ENCODE data around the gene MX2.

The MX2 gene

DNA sequence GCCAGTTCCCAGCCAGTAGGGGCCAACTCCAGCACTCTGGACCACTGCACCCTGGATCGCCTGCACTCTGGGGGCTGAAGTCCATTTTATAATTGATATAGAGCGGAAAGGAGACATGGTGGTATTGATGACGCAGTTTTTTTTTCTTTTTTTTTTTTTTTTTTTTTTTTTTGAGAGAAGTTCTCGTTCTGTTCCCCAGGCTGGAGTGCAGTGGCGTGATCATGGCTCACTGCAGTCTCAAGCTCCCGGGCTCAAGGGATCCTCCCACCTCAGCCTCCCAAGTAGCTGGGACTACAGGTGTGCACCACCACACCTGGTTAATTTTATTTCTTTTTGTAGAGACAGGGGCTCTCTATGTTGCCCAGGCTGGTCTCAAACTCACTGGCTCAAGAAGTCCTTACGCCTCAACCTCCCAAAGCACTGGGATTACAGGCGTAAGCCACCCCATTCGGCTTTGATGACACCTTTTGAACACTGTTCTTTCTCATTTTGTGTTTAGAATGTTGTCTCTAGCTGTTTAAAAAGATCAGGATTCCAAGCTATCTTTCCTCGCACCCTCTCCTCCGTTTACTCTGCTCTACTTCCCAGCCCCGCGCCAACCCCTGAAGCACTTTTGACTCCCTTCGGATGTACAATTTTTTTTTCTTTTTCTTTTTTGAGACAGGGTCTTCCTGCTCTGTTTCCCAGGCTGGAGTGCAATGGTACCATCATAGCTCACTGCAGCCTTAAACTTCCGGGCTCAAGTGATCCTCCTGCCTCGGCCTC lies 960 bp downstream of the MX2 start:
- no peak for FAIRE-seq

DNA sequence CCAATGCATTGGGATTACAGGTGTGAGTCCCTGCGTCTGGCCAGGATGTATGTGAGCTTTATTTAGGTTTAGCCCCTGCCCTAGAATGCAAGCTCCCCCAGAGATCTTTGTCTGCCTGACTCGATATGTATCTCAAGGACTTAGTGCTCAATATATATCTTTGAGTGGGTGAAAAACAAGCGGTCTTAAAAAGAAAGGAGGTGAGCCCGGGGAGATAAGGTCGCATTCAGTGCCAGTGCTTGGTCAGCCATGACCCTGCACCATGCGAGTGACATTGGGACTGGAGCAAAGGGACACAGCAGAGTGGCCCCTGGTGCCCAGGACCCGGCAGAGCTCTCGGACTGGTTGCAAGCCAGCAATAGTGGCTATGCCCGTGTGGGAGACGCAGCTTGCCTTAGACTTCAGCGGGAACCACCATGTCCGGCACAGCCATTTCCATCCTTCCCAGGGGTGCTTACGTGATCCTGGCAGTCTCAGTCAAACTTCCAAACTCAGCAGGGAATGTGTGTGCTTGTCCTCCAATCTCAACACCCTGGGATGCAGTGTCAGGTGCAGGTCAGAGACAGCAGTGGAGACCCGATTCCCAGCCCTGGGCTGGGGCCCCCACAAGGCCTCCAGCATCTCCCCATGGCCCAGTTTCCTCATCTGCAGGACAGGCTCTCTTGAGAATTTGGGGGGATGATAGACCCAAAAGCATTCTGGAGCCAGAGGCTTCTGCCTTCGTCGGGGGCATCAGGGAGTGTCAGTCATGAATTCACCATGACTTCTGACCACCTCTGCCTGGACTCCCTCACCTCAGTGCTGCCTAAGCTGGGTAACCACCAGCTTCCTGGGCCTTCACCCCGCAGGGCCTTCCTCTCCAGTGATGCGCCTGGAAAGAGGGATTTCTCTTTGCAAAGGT lies 1.8 kb downstream of the MX2 start:
- DNase-seq (ENCODE audit: insufficient read length, low spot score) (no peak), FAIRE-seq (no peak)

More for the DNA sequence above, 960 bp downstream of the MX2 start:
- no peak for DNase-seq (ENCODE audit: insufficient read length, low spot score)

DNA sequence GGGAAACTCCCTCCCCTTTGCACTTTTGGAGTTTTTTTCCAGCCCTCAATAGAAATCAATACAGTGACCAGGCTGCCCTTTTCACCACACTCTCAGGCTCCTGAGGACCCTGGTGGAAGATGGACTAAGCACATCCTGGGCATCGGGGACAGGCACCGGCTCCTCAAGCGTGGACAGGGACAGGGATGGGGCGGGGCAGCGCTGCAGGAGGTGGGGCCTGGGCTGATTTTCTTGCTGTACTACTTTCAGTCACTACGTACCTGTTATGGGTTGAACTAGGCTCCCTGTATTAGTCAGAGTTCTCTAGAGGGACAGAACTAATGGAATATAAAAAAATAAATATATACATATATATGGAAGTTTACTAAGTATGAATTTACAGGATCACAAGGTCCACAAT lies 2.5 kb downstream of the MX2 start:
- no peak for DNase-seq (ENCODE audit: insufficient read length, low spot score)
- no peak for FAIRE-seq

DNA sequence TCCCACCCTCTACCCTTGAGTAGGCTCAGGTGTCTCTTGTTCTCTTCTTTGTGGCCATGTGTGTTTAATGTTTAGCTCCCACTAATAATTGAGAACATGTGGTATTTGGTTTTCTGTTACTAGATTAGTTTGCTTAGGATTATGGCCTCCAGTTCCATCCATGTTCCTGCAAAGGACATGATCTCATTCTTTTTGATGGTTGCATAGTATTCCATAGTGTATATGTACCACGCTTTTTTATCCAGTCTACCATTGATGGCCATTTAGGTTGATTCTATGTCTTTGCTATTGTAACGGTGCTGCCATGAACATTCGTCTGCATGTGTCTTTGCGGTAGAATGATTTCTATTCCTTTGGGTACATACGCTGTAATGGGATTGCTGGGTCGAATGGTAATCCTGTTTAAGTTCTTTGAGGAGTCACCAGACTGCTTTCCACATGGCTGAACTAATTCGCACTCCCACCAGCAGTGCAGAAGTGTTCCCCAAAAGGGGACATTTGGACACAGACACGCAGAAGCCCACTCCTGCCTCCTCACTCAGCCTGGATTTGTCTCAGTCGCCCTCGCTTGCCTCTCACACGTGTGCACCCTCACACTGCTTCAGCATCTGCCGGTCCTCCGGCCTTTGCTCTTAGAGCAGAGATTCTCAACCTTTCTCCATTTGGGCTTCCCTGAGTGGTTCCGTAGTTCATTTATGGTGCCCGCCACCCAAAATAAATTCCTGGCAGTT lies 3.7 kb downstream of the MX2 start:
- DNase-seq (ENCODE audit: insufficient read length, low spot score) (no peak), FAIRE-seq (no peak)

DNA sequence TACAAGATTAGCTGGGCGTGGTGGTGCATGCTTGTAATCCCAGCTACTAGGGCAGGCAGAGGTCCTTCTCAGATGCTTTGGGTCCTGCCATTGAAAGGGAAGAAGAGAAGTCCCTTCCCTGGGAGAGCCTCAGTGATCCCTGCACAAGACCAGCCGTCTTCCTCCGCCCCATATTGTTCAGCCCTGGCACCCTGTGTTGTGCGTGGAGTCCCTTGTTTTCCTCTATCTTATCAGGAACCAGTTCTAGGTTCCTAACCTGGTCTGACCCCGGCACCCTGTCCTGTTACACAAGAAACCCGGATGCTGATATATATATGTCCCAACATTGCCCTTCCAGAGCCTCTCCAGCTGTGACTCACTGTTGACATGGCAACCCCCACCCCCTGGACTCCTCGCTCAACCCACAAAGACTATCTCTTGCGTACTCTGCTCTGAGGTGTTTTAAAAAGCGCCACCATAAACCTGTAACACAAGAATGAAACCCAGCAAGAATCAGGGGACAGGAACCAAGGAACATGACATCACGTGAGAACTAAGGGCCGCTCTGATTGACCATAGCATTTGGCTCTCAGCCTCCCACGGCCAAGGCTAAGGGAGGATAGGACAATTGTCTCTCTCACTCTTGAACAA lies 4.8 kb downstream of the MX2 start:
- FAIRE-seq (no peak), DNase-seq (ENCODE audit: insufficient read length, low spot score) (peak; percentile 69)

DNA sequence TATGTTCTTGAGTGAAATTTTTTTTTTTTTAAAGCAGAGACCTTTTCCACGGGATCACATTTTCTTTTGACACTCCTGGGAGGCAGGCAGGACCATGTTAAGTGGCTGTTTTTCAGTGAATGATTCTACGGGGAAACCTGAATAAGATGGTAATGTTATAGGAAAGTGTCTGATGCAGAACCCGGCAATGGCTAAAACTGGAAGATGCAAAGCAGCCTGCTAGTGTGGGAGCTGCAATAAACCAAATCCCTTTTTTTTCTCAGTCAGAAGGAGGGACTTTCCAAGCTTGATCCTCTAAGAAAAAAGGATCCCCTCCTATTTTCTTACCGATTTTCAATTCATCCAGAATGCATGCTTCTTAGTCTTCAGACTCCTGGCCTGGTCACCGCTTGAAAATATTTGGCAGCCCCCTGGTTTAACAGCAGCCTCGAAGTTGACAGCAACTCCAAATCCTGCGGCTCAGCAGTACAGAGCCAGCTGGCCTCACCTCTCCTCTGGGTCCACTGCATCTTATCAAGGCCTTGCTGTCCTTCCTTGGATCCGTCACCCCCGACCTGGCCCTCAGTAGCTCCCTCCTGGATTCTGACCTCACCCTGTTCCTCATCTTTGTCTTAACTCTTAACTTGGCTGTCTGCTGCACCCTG lies 5.6 kb downstream of the MX2 start:
- DNase-seq (ENCODE audit: insufficient read length, low spot score): no peak
- no peak for FAIRE-seq

DNA sequence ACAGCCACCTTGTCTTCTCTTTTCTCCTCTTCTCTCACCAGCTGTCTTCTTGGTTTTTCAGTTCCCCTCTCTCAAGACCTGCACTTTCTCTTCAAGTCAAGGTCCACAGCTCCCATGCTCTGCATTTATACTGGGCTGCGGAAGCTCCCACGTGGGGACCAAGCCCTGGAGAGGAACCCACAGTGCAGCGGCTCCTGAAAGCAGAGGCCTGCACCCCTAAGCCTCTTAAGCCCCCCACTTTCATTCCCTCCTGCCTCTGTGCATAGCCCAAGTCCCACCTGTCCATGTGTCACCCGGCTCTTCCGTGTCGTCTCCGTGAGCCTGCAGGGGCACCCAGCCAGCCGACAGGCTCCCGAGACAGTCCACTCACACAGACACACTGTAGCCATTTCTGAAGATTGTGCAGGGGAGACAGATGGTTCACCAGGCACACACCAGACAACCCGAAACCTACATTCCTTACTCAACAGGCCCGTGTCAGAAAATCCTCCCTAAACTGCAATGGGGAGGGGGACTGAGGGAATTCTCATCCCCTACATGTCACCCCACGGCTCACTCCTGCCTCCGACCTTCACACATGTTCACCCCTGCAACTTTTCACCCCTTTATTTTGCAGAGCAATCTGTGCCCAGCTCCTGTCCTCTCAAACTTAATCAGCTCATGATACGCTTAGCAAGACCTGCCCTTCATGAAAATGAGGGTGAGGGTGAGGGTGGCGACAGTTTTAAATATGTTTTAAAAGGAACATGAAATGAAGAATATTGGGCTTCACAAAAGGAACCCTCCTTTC lies 6.3 kb downstream of the MX2 start:
- DNase-seq (ENCODE audit: insufficient read length, low spot score): no peak
- no peak for FAIRE-seq

DNA sequence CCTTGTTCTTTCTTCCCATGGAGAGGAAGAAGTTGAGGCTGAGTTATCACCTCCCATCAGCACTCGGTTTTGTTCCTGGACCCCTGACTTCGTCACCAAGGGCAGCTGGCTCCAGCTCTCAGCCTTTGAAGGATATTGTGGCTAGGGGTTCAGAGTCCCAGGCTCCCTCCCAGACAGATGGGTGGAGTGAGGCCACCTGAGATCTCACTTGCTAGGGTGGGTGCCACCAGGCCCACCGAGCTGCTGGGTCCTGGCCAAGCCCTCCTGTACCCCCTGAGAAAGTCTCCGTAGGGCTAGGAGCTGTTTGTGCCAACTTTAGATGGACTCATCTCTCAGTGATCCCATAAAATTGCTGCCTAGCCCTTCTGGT lies 6.9 kb downstream of the MX2 start:
- no peak for DNase-seq (ENCODE audit: insufficient read length, low spot score)
- FAIRE-seq: no peak

DNA sequence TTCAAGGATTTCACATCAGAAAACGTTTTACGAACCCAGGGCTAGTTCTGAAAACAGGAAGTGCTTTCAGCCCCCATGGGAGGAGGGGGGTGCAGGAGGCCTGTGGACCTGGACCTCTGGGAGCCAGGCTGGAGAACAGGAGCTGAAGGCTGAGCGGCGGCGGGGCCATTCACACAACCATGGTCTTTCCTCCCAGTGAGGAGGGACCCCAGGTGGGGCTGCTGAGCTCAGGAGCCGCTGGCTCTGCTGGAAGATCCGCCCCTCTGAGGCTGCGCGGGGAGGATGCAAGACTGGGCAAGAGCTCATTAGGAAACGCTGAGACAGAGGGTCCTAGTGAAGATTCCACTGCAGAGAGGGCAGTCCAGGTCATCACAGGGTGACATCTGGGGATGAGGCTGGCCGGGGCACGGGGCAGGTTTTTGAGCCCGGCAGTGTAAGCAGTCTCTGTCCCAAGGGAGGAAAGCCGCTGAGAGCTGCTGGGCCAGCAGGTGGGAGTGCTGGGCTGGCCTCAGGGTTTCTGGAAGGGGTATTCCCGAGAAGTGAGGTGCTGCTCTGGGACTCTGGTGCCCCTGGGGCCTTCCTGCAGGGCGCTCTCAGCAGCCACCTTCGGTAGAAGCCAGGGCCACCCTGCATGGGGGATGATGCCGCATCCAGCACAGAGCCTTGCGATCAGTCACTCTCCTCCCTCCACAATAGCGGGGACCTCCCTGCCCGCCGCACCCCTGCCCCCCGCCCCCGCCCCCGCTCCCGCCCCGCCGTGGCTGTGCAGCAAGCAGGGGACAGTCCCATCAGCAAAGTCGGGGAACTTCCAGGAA lies 7.5 kb downstream of the MX2 start:
- FAIRE-seq (no peak), DNase-seq (ENCODE audit: insufficient read length, low spot score) (no peak)

DNA sequence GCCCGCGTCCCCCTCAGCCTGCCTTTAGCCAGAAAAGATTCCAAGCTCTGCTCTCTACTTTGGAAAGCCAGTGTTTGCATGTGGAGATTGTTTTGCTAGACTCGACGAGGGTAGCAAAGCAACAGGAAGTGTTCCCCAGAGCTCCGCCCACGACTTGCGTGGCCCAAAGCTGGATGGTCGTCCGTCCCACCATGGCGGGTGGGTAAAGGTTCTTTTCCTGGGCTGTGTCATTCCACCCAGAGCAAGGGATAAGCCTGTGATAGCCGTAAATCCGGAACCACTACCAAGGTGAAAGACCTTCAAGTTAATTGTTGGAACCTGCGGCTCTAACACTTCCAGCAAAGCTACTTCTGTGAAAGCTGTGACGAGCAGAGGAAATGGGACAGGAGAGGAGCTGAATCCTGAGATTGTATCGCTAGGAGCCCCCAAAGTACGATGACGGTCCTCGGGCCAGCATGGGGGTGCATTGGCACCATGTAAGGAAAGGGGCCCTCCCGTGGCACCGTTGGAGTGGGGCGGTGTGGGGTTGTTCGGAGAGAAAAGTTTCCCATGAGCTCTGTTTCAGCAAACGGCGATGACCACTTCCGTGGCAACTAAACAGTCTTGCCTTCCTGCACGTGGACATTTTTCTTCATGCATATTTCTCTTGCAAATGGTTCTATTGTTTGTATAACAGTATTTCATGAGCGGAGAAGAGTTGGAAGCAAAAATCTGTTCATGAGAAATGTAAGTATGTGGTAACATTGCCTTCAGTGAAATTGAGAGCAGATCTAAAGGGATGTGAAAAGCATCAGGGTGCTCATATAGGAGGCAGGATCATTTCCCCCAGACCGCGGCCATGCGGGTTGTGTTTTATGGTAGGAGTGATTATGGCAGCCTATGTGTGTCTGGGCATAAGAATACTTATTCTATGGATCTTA lies 8.4 kb downstream of the MX2 start:
- DNase-seq (ENCODE audit: insufficient read length, low spot score) (no peak), FAIRE-seq (no peak)

DNA sequence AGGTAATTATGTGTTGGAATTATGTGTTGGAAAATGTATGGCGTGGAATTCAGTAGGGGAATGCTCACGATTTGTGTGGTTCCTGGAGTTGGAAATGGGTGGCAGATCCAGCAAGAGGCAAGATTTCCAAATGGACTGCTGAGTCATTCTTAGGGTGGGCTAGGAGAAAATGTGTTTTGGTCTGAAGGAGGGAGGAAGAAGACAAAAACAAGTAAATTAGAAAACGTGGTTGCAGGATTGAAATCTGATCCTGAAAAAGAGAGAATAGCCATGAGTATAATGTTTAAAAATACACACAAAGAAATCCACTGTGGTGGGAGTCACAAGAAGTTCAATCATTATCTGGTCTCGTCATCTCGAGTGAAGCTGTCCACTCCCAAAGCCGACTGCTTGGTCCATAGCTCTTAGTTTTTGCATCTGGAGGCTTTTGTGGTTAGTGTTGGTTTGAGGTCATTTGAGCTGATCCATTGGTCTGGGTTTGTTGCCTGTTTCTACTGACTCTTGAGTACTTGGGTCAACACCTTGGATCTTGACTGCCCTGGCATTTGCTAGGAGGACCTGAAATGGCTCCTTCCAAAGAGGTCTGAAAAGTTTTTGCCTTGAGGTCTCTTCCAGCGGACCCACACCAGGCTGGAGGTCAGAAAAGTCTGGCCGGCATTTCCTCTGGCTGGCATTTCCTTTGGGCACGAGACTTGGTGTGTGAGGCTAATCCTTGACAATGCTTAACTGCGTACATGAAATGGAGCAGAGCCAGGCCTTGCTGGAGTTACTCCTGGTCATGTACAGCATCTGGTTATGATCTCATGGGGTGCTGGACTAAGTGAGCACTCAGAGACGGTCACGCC lies 9.2 kb downstream of the MX2 start:
- FAIRE-seq: no peak

DNA sequence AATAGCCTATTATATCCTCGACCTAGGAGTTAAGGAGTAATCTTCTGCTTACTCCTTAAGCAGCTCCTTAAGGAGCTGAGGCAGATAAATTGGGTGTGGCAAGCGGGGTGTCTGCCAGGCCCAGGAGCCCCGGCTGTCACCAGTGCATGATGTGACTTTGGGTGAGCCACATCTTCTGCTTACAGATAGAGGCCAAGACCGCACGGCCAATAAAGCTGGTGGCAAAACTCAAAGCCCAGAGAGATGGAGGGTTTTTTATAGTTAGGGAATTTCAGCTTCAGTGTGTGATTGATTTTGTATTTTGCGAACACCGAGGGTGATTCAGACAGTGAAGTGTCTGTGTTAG lies 9.8 kb downstream of the MX2 start:
- FAIRE-seq (no peak), DNase-seq (ENCODE audit: insufficient read length, low spot score) (no peak)

More for the DNA sequence above, 9.2 kb downstream of the MX2 start:
- no peak for DNase-seq (ENCODE audit: insufficient read length, low spot score)

DNA sequence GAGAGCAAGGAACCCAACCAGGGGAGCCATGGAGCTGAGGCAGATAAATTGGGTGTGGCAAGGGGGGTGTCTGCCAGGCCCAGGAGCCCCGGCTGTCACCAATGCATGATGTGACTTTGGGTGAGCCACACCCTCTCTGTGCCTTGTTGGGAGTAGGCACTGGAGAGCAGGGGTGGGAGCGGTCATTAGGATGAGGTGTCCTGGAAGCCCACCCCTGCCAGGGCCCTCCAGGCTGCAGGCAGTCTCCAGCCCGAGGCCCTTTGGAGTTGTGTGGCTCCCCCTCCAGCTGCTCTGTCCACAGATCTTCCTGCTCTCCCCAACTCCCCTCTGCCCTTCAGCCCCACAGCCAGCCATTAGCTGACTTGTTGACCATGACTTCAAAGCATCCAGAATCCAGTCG lies 11.4 kb downstream of the MX2 start:
- DNase-seq (ENCODE audit: insufficient read length, low spot score) (no peak), FAIRE-seq (no peak)

DNA sequence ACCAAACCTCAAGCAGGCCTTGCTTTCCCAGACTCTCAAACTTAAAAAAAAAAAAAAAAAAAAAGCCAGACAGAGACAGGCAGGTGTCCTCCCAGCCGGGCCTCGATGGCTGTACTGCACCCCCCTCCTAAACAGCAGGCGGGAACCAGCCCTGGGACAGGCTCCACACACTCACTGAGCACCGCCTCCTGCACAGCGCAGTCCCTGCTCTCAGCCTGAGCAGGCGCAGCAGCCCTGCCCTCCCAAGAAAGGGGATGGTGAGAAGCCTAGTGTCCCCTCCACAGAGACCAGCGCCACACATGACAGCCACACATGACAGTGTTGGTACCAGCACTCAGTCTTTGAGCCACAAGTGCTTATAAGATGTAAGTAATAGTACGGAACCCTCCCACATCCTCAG lies 11.9 kb downstream of the MX2 start:
- no peak for DNase-seq (ENCODE audit: insufficient read length, low spot score)
- FAIRE-seq: no peak

DNA sequence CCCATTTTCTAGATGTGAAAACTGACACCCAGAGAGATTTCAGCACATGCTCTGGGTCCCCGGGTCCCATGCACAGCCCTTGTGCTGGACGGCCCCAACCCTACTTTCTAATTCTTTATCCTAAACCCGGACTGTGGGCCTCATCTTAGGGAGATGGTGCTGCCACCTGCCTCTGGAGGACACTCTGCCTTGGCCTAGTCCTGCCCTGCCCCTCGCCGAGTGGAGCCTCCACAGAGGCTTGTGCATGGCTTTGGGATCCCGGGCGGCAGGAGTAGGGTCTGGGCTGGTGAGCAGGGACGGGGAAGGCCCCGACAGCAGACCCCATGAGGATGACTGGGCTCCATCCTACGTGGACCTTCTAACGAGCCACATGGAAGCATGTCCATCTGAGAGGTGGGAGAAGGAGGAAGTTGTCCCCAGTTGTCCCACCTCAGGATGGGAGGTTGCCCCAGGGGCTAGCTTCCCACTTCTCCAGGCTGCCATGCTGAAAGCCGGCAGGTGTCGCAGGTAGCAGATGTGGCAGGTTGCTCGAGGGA lies 12.4 kb downstream of the MX2 start:
- FAIRE-seq (no peak), DNase-seq (ENCODE audit: insufficient read length, low spot score) (no peak)

DNA sequence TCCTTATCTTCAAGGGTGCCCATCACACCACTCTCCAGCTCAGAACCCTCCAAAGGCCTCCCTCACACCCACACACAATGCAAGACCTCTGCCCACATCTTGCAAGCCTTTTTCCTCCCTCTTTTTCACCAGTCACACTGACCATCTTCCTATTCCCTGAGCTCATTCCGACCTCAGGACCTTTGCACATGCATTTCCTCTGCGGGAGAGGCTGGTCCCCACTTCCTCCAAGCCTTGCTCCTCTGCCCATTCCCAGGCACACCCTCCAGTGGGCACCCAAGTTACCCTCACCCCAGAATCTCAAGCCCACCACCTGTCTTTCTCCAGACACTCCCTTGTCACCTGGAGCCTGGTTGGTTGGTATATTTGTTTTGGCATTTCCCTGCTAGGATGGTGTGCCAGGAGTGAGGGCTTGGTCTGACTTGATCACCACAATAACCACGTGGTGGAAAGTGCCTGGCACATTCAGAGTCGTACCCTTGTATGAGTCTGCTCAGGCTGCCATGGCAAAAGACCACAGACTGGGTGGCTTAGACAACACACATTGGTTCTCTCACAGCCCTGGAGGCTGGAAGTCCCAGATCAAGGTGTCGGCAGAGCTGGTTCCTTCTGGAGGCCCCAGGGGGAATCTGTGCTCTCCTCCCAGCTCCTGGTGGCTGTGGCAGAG lies 13.2 kb downstream of the MX2 start:
- DNase-seq (ENCODE audit: insufficient read length, low spot score) (no peak), FAIRE-seq (no peak)

All from HTR-8/SVneo (cell line).